Neural cell (in vitro differentiated cells): ENCODE data around the gene TAF1C. TPM values are rescaled to one million over a fixed set of nuclear protein-coding genes. Genes with fewer than 3 reads are reported as not detected.

Experiments
- H2AFZ ChIP-seq: fragments of 200-600, 300-800 bp; sonication (generic), shearing (Covaris generic); 2 replicates; pipeline ENCODE4 v1.6.0; 2014; ENCODE audit warnings: low read depth, mild to moderate bottlenecking, antibody characterized with exemption, low read length, moderate library complexity
- H3F3A ChIP-seq: fragments of 200-600 bp; shearing (Covaris generic); 2 replicates; pipeline ENCODE4 v1.6.1; 2016; ENCODE audit warnings: mild to moderate bottlenecking, moderate library complexity, mixed read lengths, antibody characterized with exemption, low read length; ENCODE audit not compliant: insufficient read depth, poor library complexity, severe bottlenecking
- H3K27ac ChIP-seq: fragments of 200-600, 300-800 bp; sonication (generic), shearing (Covaris generic); 2 replicates; pipeline ENCODE4 v1.5.1; 2014; ENCODE audit warnings: mild to moderate bottlenecking, low read length, moderate library complexity
- H3K27me3 ChIP-seq: fragments of 300-800, 200-600 bp; sonication (generic), shearing (Covaris generic); 2 replicates; pipeline ENCODE4 v1.6.0; 2014; ENCODE audit warnings: mild to moderate bottlenecking, low read depth, low read length, moderate library complexity; ENCODE audit not compliant: insufficient read depth
- H3K36me3 ChIP-seq: fragments of 300-800, 200-600 bp; sonication (generic), shearing (Covaris generic); 2 replicates; pipeline ENCODE4 v1.5.1; 2014; ENCODE audit warnings: mild to moderate bottlenecking, antibody characterized with exemption, low read length, moderate library complexity; ENCODE audit not compliant: insufficient read depth
- H3K4me2 ChIP-seq: fragments of 300-800, 200-600 bp; sonication (generic), shearing (Covaris generic); 2 replicates; pipeline ENCODE4 v1.6.0; 2014; ENCODE audit warnings: mild to moderate bottlenecking, low read length
- H3K4me3 ChIP-seq: fragments of 300-800, 200-600 bp; sonication (generic), shearing (Covaris generic); 2 replicates; pipeline ENCODE4 v1.5.1; 2014; ENCODE audit warnings: mild to moderate bottlenecking, low read length, moderate library complexity
- H3K79me2 ChIP-seq: fragments of 200-600 bp; shearing (Covaris generic); replicated peaks from 2 replicates; pipeline ENCODE4 v1.6.0; 2014; ENCODE audit warnings: mild to moderate bottlenecking, low read length, moderate library complexity; ENCODE audit not compliant: insufficient read depth
- H3K9ac ChIP-seq: fragments of 300-800, 200-600 bp; sonication (generic), shearing (Covaris generic); 2 replicates; pipeline ENCODE4 v1.6.1; 2016; ENCODE audit warnings: mild to moderate bottlenecking, low read length, mixed read lengths
- H3K9me2 ChIP-seq: fragments of 200-600 bp; shearing (Covaris generic); 2 replicates; pipeline ENCODE4 v1.6.1; 2016; ENCODE audit warnings: mild to moderate bottlenecking, low read length, mixed read lengths; ENCODE audit not compliant: insufficient read depth
- H3K9me3 ChIP-seq: fragments of 200-600, 300-800 bp; sonication (generic), shearing (Covaris generic); 2 replicates; pipeline ENCODE4 v1.6.1; 2016; ENCODE audit warnings: mild to moderate bottlenecking, mixed run types, low read length, moderate library complexity, mixed read lengths
- H4K20me1 ChIP-seq: fragments of 200-600 bp; shearing (Covaris generic); 2 replicates; pipeline ENCODE4 v1.6.1; 2016; ENCODE audit warnings: mild to moderate bottlenecking, mixed run types; ENCODE audit not compliant: insufficient read depth
- EP300 ChIP-seq: fragments of 450-650 bp; conservative IDR thresholded peaks from 2 replicates; pipeline ENCODE4 v1.6.1; 2014; ENCODE audit warnings: antibody characterized with exemption, mild to moderate bottlenecking, moderate library complexity; ENCODE audit not compliant: poor library complexity, severe bottlenecking
- EZH2 ChIP-seq: fragments of 200-600, 300-800 bp; shearing (Covaris generic), sonication (generic); IDR thresholded peaks from 2 replicates; pipeline ENCODE4 v1.6.1; 2014; ENCODE audit warnings: antibody characterized with exemption, low read length, borderline replicate concordance, mild to moderate bottlenecking; ENCODE audit not compliant: insufficient read depth, poor library complexity, severe bottlenecking
- MXI1 ChIP-seq: fragments of 450-650 bp; conservative IDR thresholded peaks from 2 replicates; pipeline ENCODE4 v1.6.1; 2014; ENCODE audit warnings: antibody characterized with exemption, mild to moderate bottlenecking; ENCODE audit not compliant: poor library complexity, severe bottlenecking
- POLR2AphosphoS5 ChIP-seq: IDR thresholded peaks from 2 replicates; pipeline ENCODE4 v1.6.1; 2012
- RAD21 ChIP-seq: fragments of 450-650 bp; conservative IDR thresholded peaks from 2 replicates; pipeline ENCODE4 v1.6.1; 2014; ENCODE audit warnings: antibody characterized with exemption, mild to moderate bottlenecking, moderate library complexity
- SMC3 ChIP-seq: fragments of 450-650 bp; conservative IDR thresholded peaks from 2 replicates; pipeline ENCODE4 v1.6.1; 2014; ENCODE audit warnings: antibody characterized with exemption, mild to moderate bottlenecking, moderate library complexity; ENCODE audit not compliant: poor library complexity
- TAF1 ChIP-seq: IDR thresholded peaks from 2 replicates; pipeline ENCODE4 v1.6.1; 2012; ENCODE audit warnings: low read depth
- polyA plus RNA-seq: library from polyadenylated mRNA; depleted of rRNA; stranded (reverse); fragments of >200 nt; gene quantifications from 2 replicates; pipeline ENCODE4 v1.2.3, GENCODE V29; 2014
- TF ChIP-seq, protein P1 (sequence below): fragments of 450-650 bp; IDR thresholded peaks from 2 replicates; pipeline ENCODE4 v1.5.1; 2014; ENCODE audit warnings: antibody characterized with exemption, mild to moderate bottlenecking, moderate library complexity; ENCODE audit not compliant: poor library complexity, severe bottlenecking
- TF ChIP-seq, protein P2 (sequence below): IDR thresholded peaks from 2 replicates; pipeline ENCODE4 v1.6.1; 2012; ENCODE audit warnings: borderline replicate concordance

TAF1C gene
- polyA plus RNA-seq, 1 donor from 2014 or later: 25.5 TPM

DNA sequence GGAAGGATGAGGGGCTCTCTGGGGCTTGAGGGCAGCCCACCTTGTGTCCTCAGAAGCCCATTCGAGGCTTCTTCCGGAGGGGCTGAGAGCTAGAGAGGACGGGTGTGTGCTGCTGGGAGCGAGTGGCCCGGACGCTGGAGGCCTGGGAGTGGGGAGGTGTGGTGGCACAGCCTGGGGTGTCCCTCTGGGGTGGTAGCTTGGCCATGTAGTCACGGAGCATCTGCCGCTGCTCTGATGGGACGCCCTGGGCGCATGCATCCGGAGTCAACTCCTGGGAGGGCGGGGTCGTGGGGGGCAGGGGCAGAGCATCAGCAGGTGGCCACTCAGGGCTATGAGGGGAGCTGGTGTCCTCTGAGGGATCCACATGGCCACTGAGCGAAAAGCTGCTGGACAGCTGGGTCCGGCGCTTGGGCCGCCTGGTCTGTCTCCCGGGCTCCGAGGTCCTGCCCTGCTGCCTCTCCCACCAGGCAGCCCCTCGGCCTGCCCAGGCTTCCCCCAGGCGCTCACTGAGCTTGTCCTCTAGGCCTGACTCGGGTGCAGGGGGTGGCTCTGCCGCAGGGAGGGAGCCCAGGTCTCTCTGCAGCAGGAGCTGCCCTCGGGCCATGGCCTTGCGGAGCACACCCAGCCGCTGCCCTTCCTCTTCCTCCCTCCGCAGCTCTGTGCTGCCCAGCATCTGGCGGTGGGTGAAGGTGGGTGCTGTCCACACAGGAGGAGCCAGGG lies 7.8 kb downstream of the TAF1C start:
- TF ChIP-seq, protein P1, sequence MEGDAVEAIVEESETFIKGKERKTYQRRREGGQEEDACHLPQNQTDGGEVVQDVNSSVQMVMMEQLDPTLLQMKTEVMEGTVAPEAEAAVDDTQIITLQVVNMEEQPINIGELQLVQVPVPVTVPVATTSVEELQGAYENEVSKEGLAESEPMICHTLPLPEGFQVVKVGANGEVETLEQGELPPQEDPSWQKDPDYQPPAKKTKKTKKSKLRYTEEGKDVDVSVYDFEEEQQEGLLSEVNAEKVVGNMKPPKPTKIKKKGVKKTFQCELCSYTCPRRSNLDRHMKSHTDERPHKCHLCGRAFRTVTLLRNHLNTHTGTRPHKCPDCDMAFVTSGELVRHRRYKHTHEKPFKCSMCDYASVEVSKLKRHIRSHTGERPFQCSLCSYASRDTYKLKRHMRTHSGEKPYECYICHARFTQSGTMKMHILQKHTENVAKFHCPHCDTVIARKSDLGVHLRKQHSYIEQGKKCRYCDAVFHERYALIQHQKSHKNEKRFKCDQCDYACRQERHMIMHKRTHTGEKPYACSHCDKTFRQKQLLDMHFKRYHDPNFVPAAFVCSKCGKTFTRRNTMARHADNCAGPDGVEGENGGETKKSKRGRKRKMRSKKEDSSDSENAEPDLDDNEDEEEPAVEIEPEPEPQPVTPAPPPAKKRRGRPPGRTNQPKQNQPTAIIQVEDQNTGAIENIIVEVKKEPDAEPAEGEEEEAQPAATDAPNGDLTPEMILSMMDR: no peak
- TF ChIP-seq POLR2AphosphoS5: no peak
- TF ChIP-seq MXI1: no peak
- TF ChIP-seq EP300: no peak
- no peak for TF ChIP-seq SMC3
- TF ChIP-seq EZH2: no peak
- TF ChIP-seq TAF1: no peak
- TF ChIP-seq, protein P2, sequence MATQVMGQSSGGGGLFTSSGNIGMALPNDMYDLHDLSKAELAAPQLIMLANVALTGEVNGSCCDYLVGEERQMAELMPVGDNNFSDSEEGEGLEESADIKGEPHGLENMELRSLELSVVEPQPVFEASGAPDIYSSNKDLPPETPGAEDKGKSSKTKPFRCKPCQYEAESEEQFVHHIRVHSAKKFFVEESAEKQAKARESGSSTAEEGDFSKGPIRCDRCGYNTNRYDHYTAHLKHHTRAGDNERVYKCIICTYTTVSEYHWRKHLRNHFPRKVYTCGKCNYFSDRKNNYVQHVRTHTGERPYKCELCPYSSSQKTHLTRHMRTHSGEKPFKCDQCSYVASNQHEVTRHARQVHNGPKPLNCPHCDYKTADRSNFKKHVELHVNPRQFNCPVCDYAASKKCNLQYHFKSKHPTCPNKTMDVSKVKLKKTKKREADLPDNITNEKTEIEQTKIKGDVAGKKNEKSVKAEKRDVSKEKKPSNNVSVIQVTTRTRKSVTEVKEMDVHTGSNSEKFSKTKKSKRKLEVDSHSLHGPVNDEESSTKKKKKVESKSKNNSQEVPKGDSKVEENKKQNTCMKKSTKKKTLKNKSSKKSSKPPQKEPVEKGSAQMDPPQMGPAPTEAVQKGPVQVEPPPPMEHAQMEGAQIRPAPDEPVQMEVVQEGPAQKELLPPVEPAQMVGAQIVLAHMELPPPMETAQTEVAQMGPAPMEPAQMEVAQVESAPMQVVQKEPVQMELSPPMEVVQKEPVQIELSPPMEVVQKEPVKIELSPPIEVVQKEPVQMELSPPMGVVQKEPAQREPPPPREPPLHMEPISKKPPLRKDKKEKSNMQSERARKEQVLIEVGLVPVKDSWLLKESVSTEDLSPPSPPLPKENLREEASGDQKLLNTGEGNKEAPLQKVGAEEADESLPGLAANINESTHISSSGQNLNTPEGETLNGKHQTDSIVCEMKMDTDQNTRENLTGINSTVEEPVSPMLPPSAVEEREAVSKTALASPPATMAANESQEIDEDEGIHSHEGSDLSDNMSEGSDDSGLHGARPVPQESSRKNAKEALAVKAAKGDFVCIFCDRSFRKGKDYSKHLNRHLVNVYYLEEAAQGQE: no peak
- TF ChIP-seq RAD21: no peak
- H2AFZ ChIP-seq: no peak overlapping the region

DNA sequence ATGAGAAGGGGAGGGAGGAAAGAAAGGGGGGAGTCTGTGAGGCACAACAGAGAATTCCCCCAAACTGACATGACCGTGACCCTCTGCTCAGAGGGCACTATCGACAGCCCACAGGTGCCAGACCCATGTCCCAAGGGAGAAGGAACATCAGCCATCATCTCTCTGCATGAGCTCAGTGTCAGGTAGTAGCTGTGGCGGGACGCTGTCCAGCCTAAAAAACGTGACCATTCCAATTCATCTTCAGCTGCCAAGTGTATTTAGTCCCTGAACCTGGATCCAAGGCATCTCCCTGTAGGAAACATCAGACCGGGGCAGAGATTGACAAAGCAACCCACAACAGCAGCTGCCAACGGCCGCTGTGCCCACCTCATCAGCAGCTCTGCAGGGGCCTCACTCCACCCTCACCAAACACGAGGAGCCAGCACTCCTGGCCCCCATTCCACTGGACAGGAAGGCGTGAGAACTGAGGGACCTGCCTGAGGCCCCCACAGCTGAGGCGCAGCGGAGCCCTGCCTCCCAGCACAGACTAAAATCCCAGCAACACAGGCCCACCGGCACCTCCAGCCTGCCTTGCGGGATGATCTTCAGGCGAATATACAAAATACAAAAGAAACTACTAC lies 8.6 kb downstream of the TAF1C start:
- Histone ChIP-seq H3K27ac (no peak overlapping the region), H3K4me3 (no peak overlapping the region), H4K20me1 (no peaks in the 10 kb centered on the region), H3K79me2 (no peaks in the 10 kb centered on the region), H3K27me3 (no peaks in the 10 kb centered on the region), H3K9me3 (no peaks in the 10 kb centered on the region), H3K36me3 (no peaks in the 10 kb centered on the region), H3K9ac (no peak overlapping the region), H3K9me2 (no peaks in the 10 kb centered on the region), H3F3A (no peaks in the 10 kb centered on the region), H3K4me2 (no peak overlapping the region), H2AFZ (no peak overlapping the region)
- TF ChIP-seq SMC3 (no peak), EP300 (no peak), POLR2AphosphoS5 (no peak), EZH2 (no peak), RAD21 (no peak)
- TF ChIP-seq, protein P1: no peak

More for the DNA sequence above, 7.8 kb downstream of the TAF1C start:
- Histone ChIP-seq H3K27ac (no peak overlapping the region), H3K4me2 (no peak overlapping the region), H3K79me2 (no peaks in the 10 kb centered on the region), H3K27me3 (no peaks in the 10 kb centered on the region), H3K9me3 (no peaks in the 10 kb centered on the region), H3K4me3 (no peak overlapping the region), H3K9me2 (no peaks in the 10 kb centered on the region), H3K9ac (no peak overlapping the region), H4K20me1 (no peaks in the 10 kb centered on the region), H3K36me3 (no peaks in the 10 kb centered on the region), H3F3A (no peaks in the 10 kb centered on the region)
